ENCODE measurements around the gene ANKH. TPM values are rescaled to one million over a fixed set of nuclear protein-coding genes. Genes with fewer than 3 reads are reported as not detected.

ANKH gene
- total and polyA plus RNA-seq, 2 of the 13 experiments (the other 11 are each of a cell fraction or from before 2014, with no cell fraction given): 25.0 to 36.0 TPM

GRCh38 chr5:14879937-14880589, 8.5 kb upstream of the ANKH start (continued):
- TF ChIP-seq, protein P1, sequence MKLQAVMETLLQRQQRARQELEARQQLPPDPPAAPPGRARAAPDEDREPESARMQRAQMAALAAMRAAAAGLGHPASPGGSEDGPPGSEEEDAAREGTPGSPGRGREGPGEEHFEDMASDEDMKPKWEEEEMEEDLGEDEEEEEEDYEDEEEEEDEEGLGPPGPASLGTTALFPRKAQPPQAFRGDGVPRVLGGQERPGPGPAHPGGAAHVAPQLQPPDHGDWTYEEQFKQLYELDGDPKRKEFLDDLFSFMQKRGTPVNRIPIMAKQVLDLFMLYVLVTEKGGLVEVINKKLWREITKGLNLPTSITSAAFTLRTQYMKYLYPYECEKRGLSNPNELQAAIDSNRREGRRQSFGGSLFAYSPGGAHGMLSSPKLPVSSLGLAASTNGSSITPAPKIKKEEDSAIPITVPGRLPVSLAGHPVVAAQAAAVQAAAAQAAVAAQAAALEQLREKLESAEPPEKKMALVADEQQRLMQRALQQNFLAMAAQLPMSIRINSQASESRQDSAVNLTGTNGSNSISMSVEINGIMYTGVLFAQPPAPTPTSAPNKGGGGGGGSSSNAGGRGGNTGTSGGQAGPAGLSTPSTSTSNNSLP (IDR thresholded peaks at IDR 0.05; ENCODE audit: low read depth, low read length): no peak
- TF ChIP-seq TEF (CRISPR knock-in tag; IDR thresholded peaks at IDR 0.05): no peak
- TF ChIP-seq ZSCAN21 (CRISPR knock-in tag; IDR thresholded peaks at IDR 0.05; ENCODE audit: borderline replicate concordance): no peak
- no peak for TF ChIP-seq ZNF75D (CRISPR knock-in tag; IDR thresholded peaks at IDR 0.05; ENCODE audit: borderline replicate concordance)
- no peak for TF ChIP-seq ZNF367 (CRISPR knock-in tag; IDR thresholded peaks at IDR 0.05; ENCODE audit: borderline replicate concordance)
- no peak for TF ChIP-seq SMC3 (IDR thresholded peaks at IDR 0.05; ENCODE audit: low read length)
- no peak for TF ChIP-seq CSRNP2 (CRISPR knock-in tag; conservative IDR thresholded peaks at IDR 0.05; ENCODE audit: low read depth)
- TF ChIP-seq, protein P2, sequence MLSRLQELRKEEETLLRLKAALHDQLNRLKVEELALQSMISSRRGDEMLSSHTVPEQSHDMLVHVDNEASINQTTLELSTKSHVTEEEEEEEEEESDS (CRISPR knock-in tag; IDR thresholded peaks at IDR 0.05; ENCODE audit: borderline replicate concordance): no peak
- TF ChIP-seq CENPX (CRISPR knock-in tag; IDR thresholded peaks at IDR 0.05): no peak
- TF ChIP-seq ARNT2 (CRISPR knock-in tag; IDR thresholded peaks at IDR 0.05; ENCODE audit: low read depth): no peak
- TF ChIP-seq PRDM10 (CRISPR knock-in tag; IDR thresholded peaks at IDR 0.05; ENCODE audit: low read depth): no peak
- no peak for TF ChIP-seq WIZ (CRISPR knock-in tag; IDR thresholded peaks at IDR 0.05)
- no peak for TF ChIP-seq ZNF263 (CRISPR knock-in tag; IDR thresholded peaks at IDR 0.05)
- no peak for TF ChIP-seq FOXP1 (IDR thresholded peaks at IDR 0.05)
- no peak for TF ChIP-seq FOXP1 (CRISPR knock-in tag; IDR thresholded peaks at IDR 0.05)
- no peak for TF ChIP-seq SOX6 (IDR thresholded peaks at IDR 0.05)
- peak; percentile 29; the same call in 1 of the 2 replicates for TF ChIP-seq SOX6 (CRISPR knock-in tag; IDR thresholded peaks at IDR 0.05)
- no peak for TF ChIP-seq GPN1 (CRISPR knock-in tag; IDR thresholded peaks at IDR 0.05; ENCODE audit: borderline replicate concordance)
- TF ChIP-seq, protein P3, sequence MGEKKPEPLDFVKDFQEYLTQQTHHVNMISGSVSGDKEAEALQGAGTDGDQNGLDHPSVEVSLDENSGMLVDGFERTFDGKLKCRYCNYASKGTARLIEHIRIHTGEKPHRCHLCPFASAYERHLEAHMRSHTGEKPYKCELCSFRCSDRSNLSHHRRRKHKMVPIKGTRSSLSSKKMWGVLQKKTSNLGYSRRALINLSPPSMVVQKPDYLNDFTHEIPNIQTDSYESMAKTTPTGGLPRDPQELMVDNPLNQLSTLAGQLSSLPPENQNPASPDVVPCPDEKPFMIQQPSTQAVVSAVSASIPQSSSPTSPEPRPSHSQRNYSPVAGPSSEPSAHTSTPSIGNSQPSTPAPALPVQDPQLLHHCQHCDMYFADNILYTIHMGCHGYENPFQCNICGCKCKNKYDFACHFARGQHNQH (CRISPR knock-in tag; IDR thresholded peaks at IDR 0.05): no peak
- no peak for TF ChIP-seq ZKSCAN8 (CRISPR knock-in tag; IDR thresholded peaks at IDR 0.05; ENCODE audit: borderline replicate concordance)
- TF ChIP-seq CEBPG (CRISPR knock-in tag; IDR thresholded peaks at IDR 0.05): peak; percentile 79
- TF ChIP-seq ZNF326 (CRISPR knock-in tag; IDR thresholded peaks at IDR 0.05; ENCODE audit: borderline replicate concordance): no peak
- no peak for TF ChIP-seq SPEN (CRISPR knock-in tag; IDR thresholded peaks at IDR 0.05; ENCODE audit: low read depth)
